GM12878 (cell line): ENCODE data around the gene PSMD4. TPM values are rescaled to one million over a fixed set of nuclear protein-coding genes. Genes with fewer than 3 reads are reported as not detected.

Experiments used
- CBFB ChIP-seq: IDR thresholded peaks from 2 replicates; pipeline ENCODE4 v1.6.1; 2016; ENCODE audit warnings: antibody characterized with exemption, low read depth
- E2F4 ChIP-seq: IDR thresholded peaks from 2 replicates; pipeline ENCODE4 v1.6.1; 2012; ENCODE audit warnings: low read depth, low read length, improper control_type of control experiment
- E2F8 ChIP-seq: fragments of 450-650 bp; IDR thresholded peaks from 2 replicates; pipeline ENCODE4 v1.6.1; 2018; ENCODE audit warnings: mild to moderate bottlenecking, low read depth, moderate library complexity; ENCODE audit not compliant: partially characterized antibody
- EP300 ChIP-seq, 2 experiments: fragments of 150-350 bp in 1 of 2; IDR thresholded peaks; 2 replicates each; pipeline ENCODE4 v1.6.1; 2011 to 2012; ENCODE audit warnings: low read depth in 2 of 2, low read length in 2 of 2, borderline replicate concordance in 1 of 2, improper control_type of control experiment in 1 of 2, inconsistent platforms in 1 of 2; ENCODE audit not compliant: control insufficient read depth in 1 of 2
- HCFC1 ChIP-seq: fragments of 150-350 bp; IDR thresholded peaks from 2 replicates; pipeline ENCODE4 v1.6.1; 2014; ENCODE audit warnings: low read length
- MEF2A ChIP-seq: IDR thresholded peaks from 2 replicates; pipeline ENCODE4 v1.6.1; 2011; ENCODE audit warnings: low read depth, mild to moderate bottlenecking, low read length, moderate library complexity; ENCODE audit not compliant: insufficient read depth
- MEF2B ChIP-seq: fragments of 450-650 bp; IDR thresholded peaks from 2 replicates; pipeline ENCODE4 v1.6.1; 2018; ENCODE audit warnings: mild to moderate bottlenecking, moderate library complexity; ENCODE audit not compliant: partially characterized antibody, poor library complexity, severe bottlenecking
- NBN ChIP-seq: fragments of 450-650 bp; IDR thresholded peaks from 2 replicates; pipeline ENCODE4 v1.6.1; 2016
- NFIC ChIP-seq: IDR thresholded peaks from 2 replicates; pipeline ENCODE4 v1.6.1; 2012; ENCODE audit warnings: low read depth, mild to moderate bottlenecking, inconsistent platforms, low read length, moderate library complexity
- NFXL1 ChIP-seq: fragments of 450-650 bp; IDR thresholded peaks from 2 replicates; pipeline ENCODE4 v1.6.1; 2017; ENCODE audit warnings: antibody characterized with exemption, mild to moderate bottlenecking, borderline replicate concordance
- NR2C1 ChIP-seq: fragments of 450-650 bp; IDR thresholded peaks from 2 replicates; pipeline ENCODE4 v1.6.1; 2017; ENCODE audit warnings: antibody characterized with exemption, mild to moderate bottlenecking, moderate library complexity
- PAX5 ChIP-seq: IDR thresholded peaks from 2 replicates; pipeline ENCODE4 v1.6.1; 2011; ENCODE audit warnings: low read depth, low read length, borderline replicate concordance
- PML ChIP-seq: IDR thresholded peaks from 2 replicates; pipeline ENCODE4 v1.6.1; 2012; ENCODE audit warnings: low read length, inconsistent platforms
- POLR2AphosphoS2 ChIP-seq: IDR thresholded peaks from 2 replicates; pipeline ENCODE4 v1.6.1; 2011; ENCODE audit warnings: low read depth, mild to moderate bottlenecking, low read length, improper control_type of control experiment, moderate library complexity
- POLR2AphosphoS5 ChIP-seq: IDR thresholded peaks from 2 replicates; pipeline ENCODE4 v1.6.1; 2011; ENCODE audit warnings: mild to moderate bottlenecking, low read length, inconsistent platforms
- RB1 ChIP-seq: fragments of 450-650 bp; formaldehyde crosslinking; IDR thresholded peaks from 2 replicates; pipeline ENCODE4 v1.6.1; 2017; ENCODE audit warnings: mild to moderate bottlenecking, borderline replicate concordance
- RCOR1 ChIP-seq: conservative IDR thresholded peaks from 2 replicates; pipeline ENCODE4 v1.6.1; 2012; ENCODE audit warnings: low read depth, low read length, improper control_type of control experiment
- SMAD1 ChIP-seq: fragments of 450-650 bp; IDR thresholded peaks from 2 replicates; pipeline ENCODE4 v1.6.1; 2018; ENCODE audit warnings: mild to moderate bottlenecking, low read depth; ENCODE audit not compliant: partially characterized antibody
- SMARCA5 ChIP-seq: fragments of 450-650 bp; IDR thresholded peaks from 2 replicates; pipeline ENCODE4 v1.6.1; 2017; ENCODE audit warnings: mild to moderate bottlenecking
- SMC3 ChIP-seq: IDR thresholded peaks from 2 replicates; pipeline ENCODE4 v1.6.1; 2011; ENCODE audit warnings: low read length, improper control_type of control experiment, borderline replicate concordance
- TBL1XR1 ChIP-seq: IDR thresholded peaks from 2 replicates; pipeline ENCODE4 v1.6.1; 2012; ENCODE audit warnings: low read depth, low read length, improper control_type of control experiment
- polyA plus RNA-seq, 11 experiments: library from polyadenylated mRNA; depleted of rRNA in 4 of 11; unstranded in 6 of 11; stranded (reverse) in 5 of 11; fragments of >200 nt; fragmentation: Nextera tagmentation in 4 of 11; fragmentation: Illumina TruSeq in 1 of 11; extraction: Ambion mirVana in 4 of 11; extraction: Trizol in 1 of 11; gene quantifications; 1 replicate in 1 of 11; 2 replicates in 10 of 11; pipeline versions ENCODE4 v1.2.1 to v1.2.3, GENCODE V29; 2011 to 2016; ENCODE audit warnings: inconsistent platforms in 2 of 11, missing spikeins in 2 of 11, low read depth in 1 of 11
- total RNA-seq, 4 experiments: library from RNA; depleted of rRNA in 3 of 4; stranded (reverse); fragments of >200 nt in 3 of 4; fragmentation: Illumina TruSeq in 1 of 4; extraction: Trizol in 1 of 4; gene quantifications; 2 replicates each; pipeline versions ENCODE4 v1.2.1 to v1.2.3, GENCODE V29; 2013 to 2021
- TF ChIP-seq, protein P1 (sequence below): fragments of 450-650 bp; IDR thresholded peaks from 2 replicates; pipeline ENCODE4 v1.6.1; 2018; ENCODE audit warnings: borderline replicate concordance, mild to moderate bottlenecking; ENCODE audit not compliant: partially characterized antibody
- TF ChIP-seq, protein P2 (sequence below): fragments of 450-650 bp; IDR thresholded peaks from 2 replicates; pipeline ENCODE4 v1.6.1; 2016; ENCODE audit warnings: mild to moderate bottlenecking

Gene PSMD4
- total and polyA plus RNA-seq, 10 of the 15 experiments (the other 5 are each of a cell fraction or from before 2014, with no cell fraction given) = 129 to 281 (median 188) TPM

DNA sequence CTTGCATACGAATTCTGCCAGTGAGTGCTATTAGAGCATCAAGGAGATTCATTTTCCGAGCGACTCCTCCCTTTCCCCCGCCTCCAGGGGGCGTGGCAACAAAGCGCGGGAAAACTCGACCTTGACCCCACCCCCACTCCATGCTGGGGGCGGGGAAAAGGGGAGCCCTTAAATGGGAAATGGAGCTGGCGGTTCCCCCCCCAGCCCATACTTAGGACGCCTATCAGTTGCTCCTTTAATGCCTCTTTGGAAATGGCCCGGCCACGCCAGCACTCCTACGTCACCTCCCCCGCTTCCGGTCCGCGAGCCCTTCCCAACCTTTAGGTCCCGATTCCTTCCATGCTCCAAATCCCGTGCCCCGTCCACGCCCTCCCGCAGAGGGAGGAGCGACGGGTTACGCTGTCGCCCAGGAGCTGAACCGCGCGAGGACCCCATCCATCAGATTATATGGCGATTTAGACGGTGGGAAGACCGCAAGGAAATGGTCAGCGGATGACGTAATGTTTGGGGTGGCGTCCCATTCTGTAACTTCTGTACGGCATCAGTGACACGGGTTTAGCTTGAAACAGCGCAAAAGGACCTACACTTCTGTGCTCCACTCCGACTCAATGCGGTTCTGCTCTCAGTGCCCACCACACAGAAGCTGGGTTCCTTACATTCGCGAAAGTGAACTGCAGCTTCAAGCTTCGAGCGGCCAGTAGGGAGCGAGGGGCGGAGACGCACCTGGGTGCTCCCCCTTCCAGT lies 26.9 kb downstream of the PSMD4 start (continued):
- no peak for TF ChIP-seq EP300 (IDR thresholded peaks at IDR 0.05; ENCODE audit: borderline replicate concordance in 1 of 2, control insufficient read depth in 1 of 2, low read depth in 2 of 2, low read length in 2 of 2)
- TF ChIP-seq TBL1XR1 = peak; percentile 0; the same call in 1 of the 2 replicates
- peak; percentile 61 for TF ChIP-seq SMAD1
- TF ChIP-seq, protein P1, sequence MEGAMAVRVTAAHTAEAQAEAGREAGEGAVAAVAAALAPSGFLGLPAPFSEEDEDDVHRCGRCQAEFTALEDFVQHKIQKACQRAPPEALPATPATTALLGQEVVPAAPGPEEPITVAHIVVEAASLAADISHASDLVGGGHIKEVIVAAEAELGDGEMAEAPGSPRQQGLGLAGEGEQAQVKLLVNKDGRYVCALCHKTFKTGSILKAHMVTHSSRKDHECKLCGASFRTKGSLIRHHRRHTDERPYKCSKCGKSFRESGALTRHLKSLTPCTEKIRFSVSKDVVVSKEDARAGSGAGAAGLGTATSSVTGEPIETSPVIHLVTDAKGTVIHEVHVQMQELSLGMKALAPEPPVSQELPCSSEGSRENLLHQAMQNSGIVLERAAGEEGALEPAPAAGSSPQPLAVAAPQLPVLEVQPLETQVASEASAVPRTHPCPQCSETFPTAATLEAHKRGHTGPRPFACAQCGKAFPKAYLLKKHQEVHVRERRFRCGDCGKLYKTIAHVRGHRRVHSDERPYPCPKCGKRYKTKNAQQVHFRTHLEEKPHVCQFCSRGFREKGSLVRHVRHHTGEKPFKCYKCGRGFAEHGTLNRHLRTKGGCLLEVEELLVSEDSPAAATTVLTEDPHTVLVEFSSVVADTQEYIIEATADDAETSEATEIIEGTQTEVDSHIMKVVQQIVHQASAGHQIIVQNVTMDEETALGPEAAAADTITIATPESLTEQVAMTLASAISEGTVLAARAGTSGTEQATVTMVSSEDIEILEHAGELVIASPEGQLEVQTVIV = peak; percentile 85
- 0 out of 2 replicates have a peak, but pooled peaks have one; percentile 33 for TF ChIP-seq MEF2A
- TF ChIP-seq MEF2B = no peak
- peak; percentile 57; the same call in 1 of the 2 replicates for TF ChIP-seq POLR2AphosphoS2
- peak; percentile 89 for TF ChIP-seq E2F4
- TF ChIP-seq RB1 = peak; percentile 100
- TF ChIP-seq POLR2AphosphoS5 = peak; percentile 92
- peak; percentile 97 for TF ChIP-seq NBN
- peak; percentile 70; the same call in 1 of the 2 replicates for TF ChIP-seq SMARCA5
- 0 out of 2 replicates have a peak, but pooled peaks have one; percentile 50 for TF ChIP-seq PAX5
- TF ChIP-seq RCOR1 = no peak
- TF ChIP-seq SMC3 = 0 out of 2 replicates have a peak, but pooled peaks have one; percentile 2
- peak; percentile 84 for TF ChIP-seq CBFB
- peak; percentile 28; the same call in 1 of the 2 replicates for TF ChIP-seq NR2C1
- TF ChIP-seq, protein P2, sequence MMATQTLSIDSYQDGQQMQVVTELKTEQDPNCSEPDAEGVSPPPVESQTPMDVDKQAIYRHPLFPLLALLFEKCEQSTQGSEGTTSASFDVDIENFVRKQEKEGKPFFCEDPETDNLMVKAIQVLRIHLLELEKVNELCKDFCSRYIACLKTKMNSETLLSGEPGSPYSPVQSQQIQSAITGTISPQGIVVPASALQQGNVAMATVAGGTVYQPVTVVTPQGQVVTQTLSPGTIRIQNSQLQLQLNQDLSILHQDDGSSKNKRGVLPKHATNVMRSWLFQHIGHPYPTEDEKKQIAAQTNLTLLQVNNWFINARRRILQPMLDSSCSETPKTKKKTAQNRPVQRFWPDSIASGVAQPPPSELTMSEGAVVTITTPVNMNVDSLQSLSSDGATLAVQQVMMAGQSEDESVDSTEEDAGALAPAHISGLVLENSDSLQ = no peak
- TF ChIP-seq NFIC = peak; percentile 52; the same call in 1 of the 2 replicates
- TF ChIP-seq HCFC1 = peak; percentile 27; the same call in 1 of the 2 replicates
- no peak for TF ChIP-seq NFXL1
- peak; percentile 100 for TF ChIP-seq E2F8
- peak; percentile 62 for TF ChIP-seq PML
